NCI-H460 (cell line): Measurements from ENCODE around the gene TPPP2. TPM values are rescaled to one million over a fixed set of nuclear protein-coding genes. Genes with fewer than 3 reads are reported as not detected.
A peak's percentile ranks its signal among the peaks of the same experiment; 100 is the strongest.

ENCODE experiments used
- DNase-seq: peaks from one replicate; pipeline ENCODE4 v3.0.0-alpha.2; 2016; ENCODE audit warnings: low read depth; ENCODE audit errors: extremely low read depth
- total RNA-seq: library from RNA; depleted of rRNA; stranded (reverse); fragments of >200 nt; shearing (Covaris generic); gene quantifications from 2 replicates; pipeline ENCODE4 v1.2.3, GENCODE V29; 2014

TPPP2 gene
- total RNA-seq, 1 experiment from 2014 or later: not detected

- DNase-seq: no peak
Measured at GRCh38 chr14:21055432-21056117, 25.6 kb downstream of the TPPP2 start.

- no peak for DNase-seq
Measured at GRCh38 chr14:21056520-21057163, 26.6 kb downstream of the TPPP2 start.

- no peak for DNase-seq
Measured at GRCh38 chr14:21057803-21058675, 28.0 kb downstream of the TPPP2 start, which contains the start of gene RNASE8. Gene RNASE8 (plus strand): TSS chr14:21057822. CDS start chr14:21057893, 71 bp downstream.

- DNase-seq: no peak
Measured at GRCh38 chr14:21058903-21059302, 28.9 kb downstream of the TPPP2 start.

- DNase-seq: no peak
Measured at GRCh38 chr14:21059842-21060613, 30.0 kb downstream of the TPPP2 start.

- DNase-seq: no peak
Measured at GRCh38 chr14:21060614-21061346, 30.8 kb downstream of the TPPP2 start.

- DNase-seq: no peak
Measured at GRCh38 chr14:21061347-21061668, 31.3 kb downstream of the TPPP2 start.

GRCh38 chr14:21063479-21063878, 33.5 kb downstream of the TPPP2 start:
- no peak for DNase-seq

- DNase-seq: peak; percentile 19
Measured at GRCh38 chr14:21066882-21067502, 37.0 kb downstream of the TPPP2 start.

GRCh38 chr14:21068521-21069387, 38.7 kb downstream of the TPPP2 start:
- peak; percentile 58 for DNase-seq

GRCh38 chr14:21069388-21070082, 39.5 kb downstream of the TPPP2 start:
- no peak for DNase-seq

GRCh38 chr14:21070083-21070609, 40.1 kb downstream of the TPPP2 start, which contains the start of gene ARHGEF40:
Gene ARHGEF40 (plus strand): TSS chr14:21070304. CDS start chr14:21070397, 93 bp downstream.
- DNase-seq: peak; percentile 39

GRCh38 chr14:21070610-21071224, 40.7 kb downstream of the TPPP2 start:
- no peak for DNase-seq

GRCh38 chr14:21071225-21072030, 41.4 kb downstream of the TPPP2 start:
- DNase-seq: no peak

- DNase-seq: no peak
Measured at GRCh38 chr14:21072031-21072473, 42.0 kb downstream of the TPPP2 start.

GRCh38 chr14:21072781-21073339, 42.8 kb downstream of the TPPP2 start:
- no peak for DNase-seq
